GM12878 (cell line): ENCODE results near the gene IQGAP3. TPM values are rescaled to one million over a fixed set of nuclear protein-coding genes. Genes with fewer than 3 reads are reported as not detected.

ENCODE experiments used
- ATAC-seq: fragments of 200-7000 bp; cut with Tn5 transposase; 3 replicates; pipeline ENCODE4 v1.9.1; 2020; ENCODE audit warnings: mild to moderate bottlenecking, moderate library complexity
- BruUV-seq: library from RNA; stranded (reverse); fragments of 400-500 nt; replicated peaks from 2 replicates; lab custom pipeline; 2021; lab: Mats Ljungman, UMichigan
- CTCF ChIA-PET: fragments of 300-600 bp; sonication (Branson Sonifier 250); formaldehyde crosslinking; extraction: SDS; loops from one replicate; lab custom pipeline; 2021; ENCODE audit warnings: inconsistent platforms; lab: Yijun Ruan, JAX
- POLR2A ChIA-PET: fragments of 350-600 bp; formaldehyde crosslinking; extraction: SDS; loops from one replicate; lab custom pipeline; 2021; ENCODE audit warnings: inconsistent platforms; lab: Charles Lee
- RAD21 ChIA-PET: fragments of 300-600 bp; sonication (Branson Sonifier 250); formaldehyde crosslinking; loops from one replicate; lab custom pipeline; 2023; ENCODE audit warnings: antibody characterized with exemption; ENCODE audit not compliant: unreplicated experiment; lab: Charles Lee
- SMC1A ChIA-PET: fragments of 300-600 bp; sonication (Branson Sonifier 250); formaldehyde crosslinking; loops from one replicate; lab custom pipeline; 2023; ENCODE audit not compliant: unreplicated experiment, uncharacterized antibody; lab: Charles Lee
- DNase-seq: peaks from one replicate; pipeline ENCODE4 v3.0.0-alpha.2; 2011; ENCODE audit warnings: low read depth, low spot score
- FAIRE-seq: peaks from 3 replicates; lab custom pipeline; 2011; peaks lifted over from hg19 to GRCh38; lab: Jason Lieb, UNC
- H2AFZ ChIP-seq: 2 replicates; pipeline ENCODE4 v1.6.0; 2011; ENCODE audit warnings: low read depth, low read length, control low read depth; ENCODE audit not compliant: control insufficient read depth
- H3K27ac ChIP-seq: 2 replicates; pipeline ENCODE4 v1.5.1; 2011; ENCODE audit warnings: control low read depth; ENCODE audit not compliant: control insufficient read depth, insufficient read depth
- H3K27me3 ChIP-seq, 2 experiments: replicated peaks in 1 of 2; 2 replicates each; pipeline versions ENCODE4 v1.6.0 to v1.6.1; 2011; ENCODE audit warnings: low read length in 1 of 2; ENCODE audit not compliant: control insufficient read depth in 2 of 2, insufficient read depth in 2 of 2
- H3K36me3 ChIP-seq, 2 experiments: 2 replicates each; pipeline ENCODE4 v1.5.1; 2011; ENCODE audit warnings: low read length in 1 of 2; ENCODE audit not compliant: control insufficient read depth in 2 of 2, insufficient read depth in 2 of 2
- H3K4me1 ChIP-seq: 2 replicates; pipeline ENCODE4 v1.6.1; 2011; ENCODE audit warnings: mild to moderate bottlenecking, low read length, moderate library complexity, mixed read lengths; ENCODE audit not compliant: control insufficient read depth, insufficient read depth
- H3K4me2 ChIP-seq: 2 replicates; pipeline ENCODE4 v1.6.0; 2011; ENCODE audit warnings: control low read depth; ENCODE audit not compliant: control insufficient read depth, insufficient read depth
- H3K4me3 ChIP-seq: fragments of 200-600 bp; sonication (generic); 2 replicates; pipeline ENCODE4 v1.5.1; 2016
- H3K79me2 ChIP-seq: 2 replicates; pipeline ENCODE4 v1.6.0; 2011; ENCODE audit warnings: low read length; ENCODE audit not compliant: control insufficient read depth, insufficient read depth
- H3K9ac ChIP-seq: 2 replicates; pipeline ENCODE4 v1.8.0; 2011; ENCODE audit warnings: low read length, control low read depth, mixed read lengths; ENCODE audit not compliant: control insufficient read depth, insufficient read depth
- H3K9me3 ChIP-seq: replicated peaks from 3 replicates; pipeline ENCODE4 v1.5.1; 2011; ENCODE audit warnings: mild to moderate bottlenecking, low read length; ENCODE audit not compliant: control insufficient read depth, insufficient read depth
- H4K20me1 ChIP-seq: 2 replicates; pipeline ENCODE4 v1.6.0; 2011; ENCODE audit not compliant: control insufficient read depth, insufficient read depth
- ASH2L ChIP-seq: fragments of 300-600, 200-600 bp; sonication (generic); IDR thresholded peaks from 2 replicates; pipeline ENCODE4 v1.6.1; 2017; ENCODE audit warnings: low read depth, mild to moderate bottlenecking, borderline replicate concordance
- HDAC2 ChIP-seq: fragments of 200-600 bp; sonication (generic); IDR thresholded peaks from 2 replicates; pipeline ENCODE4 v1.6.1; 2017
- JUND ChIP-seq: IDR thresholded peaks from 2 replicates; pipeline ENCODE4 v1.6.1; 2012; ENCODE audit warnings: low read depth, mild to moderate bottlenecking, low read length, improper control_type of control experiment, moderate library complexity
- POLR2A ChIP-seq: IDR thresholded peaks from 2 replicates; pipeline ENCODE4 v1.6.1; 2011; ENCODE audit warnings: low read depth, mild to moderate bottlenecking, low read length
- RAD51 ChIP-seq: fragments of 450-650 bp; IDR thresholded peaks from 2 replicates; pipeline ENCODE4 v1.6.1; 2016; ENCODE audit warnings: moderate library complexity, mild to moderate bottlenecking, inconsistent platforms
- STAT1 ChIP-seq: fragments of 450-650 bp; conservative IDR thresholded peaks from 2 replicates; pipeline ENCODE4 v1.6.1; 2014; ENCODE audit warnings: antibody characterized with exemption, mild to moderate bottlenecking
- STAT3 ChIP-seq: IDR thresholded peaks from 2 replicates; pipeline ENCODE4 v1.6.1; 2011; ENCODE audit warnings: low read depth, low read length, improper control_type of control experiment
- WGBS: methylation state at CpG from one replicate; pipeline ENCODE4 v1.1.6; 2016; ENCODE audit warnings: low lambda C conversion rate; ENCODE audit not compliant: insufficient replicate concordance, insufficient coverage; ENCODE audit errors: missing lambda C conversion rate; 5-methylcytosine and 5-hydroxymethylcytosine counted together
- in situ Hi-C: fragments of 300-500 bp; cut with MboI; formaldehyde crosslinking; loops from 9 replicates; pipeline ENCODE4 v1.14.3; 2018; ENCODE audit warnings: mixed read lengths
- intact Hi-C: fragments of 100-400 bp; cut with micrococcal nuclease; formaldehyde crosslinking; loops from one replicate; pipeline ENCODE4 v1.14.2; 2022; ENCODE audit not compliant: unreplicated experiment
- polyA plus RNA-seq, 11 experiments: library from polyadenylated mRNA; depleted of rRNA in 4 of 11; unstranded in 6 of 11; stranded (reverse) in 5 of 11; fragments of >200 nt; fragmentation: Nextera tagmentation in 4 of 11; fragmentation: Illumina TruSeq in 1 of 11; extraction: Ambion mirVana in 4 of 11; extraction: Trizol in 1 of 11; gene quantifications; 1 replicate in 1 of 11; 2 replicates in 10 of 11; pipeline versions ENCODE4 v1.2.1 to v1.2.3, GENCODE V29; 2011 to 2016; ENCODE audit warnings: inconsistent platforms in 2 of 11, missing spikeins in 2 of 11, low read depth in 1 of 11
- total RNA-seq, 4 experiments: library from RNA; depleted of rRNA in 3 of 4; stranded (reverse); fragments of >200 nt in 3 of 4; fragmentation: Illumina TruSeq in 1 of 4; extraction: Trizol in 1 of 4; gene quantifications; 2 replicates each; pipeline versions ENCODE4 v1.2.1 to v1.2.3, GENCODE V29; 2013 to 2021
- TF ChIP-seq, protein P1 (sequence below): fragments of 450-650 bp; IDR thresholded peaks from 2 replicates; pipeline ENCODE4 v1.6.1; 2017; ENCODE audit warnings: mild to moderate bottlenecking
- TF ChIP-seq, protein P2 (sequence below): fragments of 450-650 bp; IDR thresholded peaks from 2 replicates; pipeline ENCODE4 v1.6.1; 2016; ENCODE audit warnings: mild to moderate bottlenecking, moderate library complexity, borderline replicate concordance
- TF ChIP-seq, protein P3 (sequence below): fragments of 150-350 bp; IDR thresholded peaks from 2 replicates; pipeline ENCODE4 v1.6.1; 2014; ENCODE audit warnings: mild to moderate bottlenecking, low read depth, low read length
- TF ChIP-seq, protein P4 (sequence below): IDR thresholded peaks from 2 replicates; pipeline ENCODE4 v1.6.1; 2011; ENCODE audit warnings: mild to moderate bottlenecking, low read depth, low read length, moderate library complexity; ENCODE audit not compliant: insufficient replicate concordance

IQGAP3 gene
- total and polyA plus RNA-seq, 10 of the 15 experiments (the other 5 are each of a cell fraction or from before 2014, with no cell fraction given), result 1.1 to 10.7 (median 7.9) TPM

GRCh38 chr1:156578055-156578454 lies 5.7 kb upstream of the IQGAP3 start (continued):
- TF ChIP-seq, protein P1, sequence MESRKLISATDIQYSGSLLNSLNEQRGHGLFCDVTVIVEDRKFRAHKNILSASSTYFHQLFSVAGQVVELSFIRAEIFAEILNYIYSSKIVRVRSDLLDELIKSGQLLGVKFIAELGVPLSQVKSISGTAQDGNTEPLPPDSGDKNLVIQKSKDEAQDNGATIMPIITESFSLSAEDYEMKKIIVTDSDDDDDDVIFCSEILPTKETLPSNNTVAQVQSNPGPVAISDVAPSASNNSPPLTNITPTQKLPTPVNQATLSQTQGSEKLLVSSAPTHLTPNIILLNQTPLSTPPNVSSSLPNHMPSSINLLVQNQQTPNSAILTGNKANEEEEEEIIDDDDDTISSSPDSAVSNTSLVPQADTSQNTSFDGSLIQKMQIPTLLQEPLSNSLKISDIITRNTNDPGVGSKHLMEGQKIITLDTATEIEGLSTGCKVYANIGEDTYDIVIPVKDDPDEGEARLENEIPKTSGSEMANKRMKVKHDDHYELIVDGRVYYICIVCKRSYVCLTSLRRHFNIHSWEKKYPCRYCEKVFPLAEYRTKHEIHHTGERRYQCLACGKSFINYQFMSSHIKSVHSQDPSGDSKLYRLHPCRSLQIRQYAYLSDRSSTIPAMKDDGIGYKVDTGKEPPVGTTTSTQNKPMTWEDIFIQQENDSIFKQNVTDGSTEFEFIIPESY, result no peak
- TF ChIP-seq ASH2L (no peak), JUND (no peak), HDAC2 (no peak), STAT1 (no peak)
- TF ChIP-seq, protein P2, sequence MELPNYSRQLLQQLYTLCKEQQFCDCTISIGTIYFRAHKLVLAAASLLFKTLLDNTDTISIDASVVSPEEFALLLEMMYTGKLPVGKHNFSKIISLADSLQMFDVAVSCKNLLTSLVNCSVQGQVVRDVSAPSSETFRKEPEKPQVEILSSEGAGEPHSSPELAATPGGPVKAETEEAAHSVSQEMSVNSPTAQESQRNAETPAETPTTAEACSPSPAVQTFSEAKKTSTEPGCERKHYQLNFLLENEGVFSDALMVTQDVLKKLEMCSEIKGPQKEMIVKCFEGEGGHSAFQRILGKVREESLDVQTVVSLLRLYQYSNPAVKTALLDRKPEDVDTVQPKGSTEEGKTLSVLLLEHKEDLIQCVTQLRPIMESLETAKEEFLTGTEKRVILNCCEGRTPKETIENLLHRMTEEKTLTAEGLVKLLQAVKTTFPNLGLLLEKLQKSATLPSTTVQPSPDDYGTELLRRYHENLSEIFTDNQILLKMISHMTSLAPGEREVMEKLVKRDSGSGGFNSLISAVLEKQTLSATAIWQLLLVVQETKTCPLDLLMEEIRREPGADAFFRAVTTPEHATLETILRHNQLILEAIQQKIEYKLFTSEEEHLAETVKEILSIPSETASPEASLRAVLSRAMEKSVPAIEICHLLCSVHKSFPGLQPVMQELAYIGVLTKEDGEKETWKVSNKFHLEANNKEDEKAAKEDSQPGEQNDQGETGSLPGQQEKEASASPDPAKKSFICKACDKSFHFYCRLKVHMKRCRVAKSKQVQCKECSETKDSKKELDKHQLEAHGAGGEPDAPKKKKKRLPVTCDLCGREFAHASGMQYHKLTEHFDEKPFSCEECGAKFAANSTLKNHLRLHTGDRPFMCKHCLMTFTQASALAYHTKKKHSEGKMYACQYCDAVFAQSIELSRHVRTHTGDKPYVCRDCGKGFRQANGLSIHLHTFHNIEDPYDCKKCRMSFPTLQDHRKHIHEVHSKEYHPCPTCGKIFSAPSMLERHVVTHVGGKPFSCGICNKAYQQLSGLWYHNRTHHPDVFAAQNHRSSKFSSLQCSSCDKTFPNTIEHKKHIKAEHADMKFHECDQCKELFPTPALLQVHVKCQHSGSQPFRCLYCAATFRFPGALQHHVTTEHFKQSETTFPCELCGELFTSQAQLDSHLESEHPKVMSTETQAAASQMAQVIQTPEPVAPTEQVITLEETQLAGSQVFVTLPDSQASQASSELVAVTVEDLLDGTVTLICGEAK, result no peak

DNA sequence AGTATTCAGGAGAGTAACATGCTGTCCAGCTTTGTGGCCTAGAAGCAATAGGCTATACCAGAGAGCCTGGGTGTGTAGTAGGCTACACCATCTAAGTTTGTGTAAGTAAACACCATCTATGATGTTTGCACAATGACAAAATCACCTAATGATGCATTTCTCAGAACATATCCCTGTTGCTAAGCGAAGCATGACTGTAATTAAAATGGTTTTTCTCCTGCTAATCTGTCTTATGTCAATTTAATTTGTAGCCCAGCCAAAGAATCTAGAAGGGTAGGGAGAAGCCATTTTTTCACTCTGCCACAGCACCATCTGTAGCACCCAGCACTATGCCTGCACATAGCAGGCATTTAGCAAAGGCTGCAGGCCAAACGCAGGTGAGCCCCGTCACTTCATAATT lies 5.2 kb upstream of the IQGAP3 start:
- H2AFZ ChIP-seq, result no peak overlapping the region
- H3K9ac ChIP-seq, result no peak overlapping the region
- TF ChIP-seq STAT3 (no peak), RAD51 (no peak), POLR2A (no peak), ASH2L (no peak)
- TF ChIP-seq, protein P3, sequence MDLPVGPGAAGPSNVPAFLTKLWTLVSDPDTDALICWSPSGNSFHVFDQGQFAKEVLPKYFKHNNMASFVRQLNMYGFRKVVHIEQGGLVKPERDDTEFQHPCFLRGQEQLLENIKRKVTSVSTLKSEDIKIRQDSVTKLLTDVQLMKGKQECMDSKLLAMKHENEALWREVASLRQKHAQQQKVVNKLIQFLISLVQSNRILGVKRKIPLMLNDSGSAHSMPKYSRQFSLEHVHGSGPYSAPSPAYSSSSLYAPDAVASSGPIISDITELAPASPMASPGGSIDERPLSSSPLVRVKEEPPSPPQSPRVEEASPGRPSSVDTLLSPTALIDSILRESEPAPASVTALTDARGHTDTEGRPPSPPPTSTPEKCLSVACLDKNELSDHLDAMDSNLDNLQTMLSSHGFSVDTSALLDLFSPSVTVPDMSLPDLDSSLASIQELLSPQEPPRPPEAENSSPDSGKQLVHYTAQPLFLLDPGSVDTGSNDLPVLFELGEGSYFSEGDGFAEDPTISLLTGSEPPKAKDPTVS, result no peak
- TF ChIP-seq, protein P4, sequence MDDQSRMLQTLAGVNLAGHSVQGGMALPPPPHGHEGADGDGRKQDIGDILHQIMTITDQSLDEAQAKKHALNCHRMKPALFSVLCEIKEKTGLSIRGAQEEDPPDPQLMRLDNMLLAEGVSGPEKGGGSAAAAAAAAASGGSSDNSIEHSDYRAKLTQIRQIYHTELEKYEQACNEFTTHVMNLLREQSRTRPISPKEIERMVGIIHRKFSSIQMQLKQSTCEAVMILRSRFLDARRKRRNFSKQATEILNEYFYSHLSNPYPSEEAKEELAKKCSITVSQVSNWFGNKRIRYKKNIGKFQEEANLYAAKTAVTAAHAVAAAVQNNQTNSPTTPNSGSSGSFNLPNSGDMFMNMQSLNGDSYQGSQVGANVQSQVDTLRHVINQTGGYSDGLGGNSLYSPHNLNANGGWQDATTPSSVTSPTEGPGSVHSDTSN, result no peak

More for the DNA sequence above, 5.2 kb upstream of the IQGAP3 start:
- 43% methylated on average over 3 of the region's 3 CpGs for WGBS
- Histone ChIP-seq H3K79me2 (no peaks in the 10 kb centered on the region), H3K4me1 (peaks cover 9% of the 10 kb centered on the region), H3K27ac (no peak overlapping the region), H3K9me3 (no peaks in the 10 kb centered on the region), H3K4me3 (no peak overlapping the region), H4K20me1 (no peaks in the 10 kb centered on the region), H3K4me2 (no peak overlapping the region), H3K27me3 (no peaks in the 10 kb centered on the region; a peak in 1 of 4 replicates), H3K36me3 (no peaks in the 10 kb centered on the region)
- ChIA-PET POLR2A (interaction anchor here (1.2 kb wide), 1 partner anchor 16 kb away, joined by 3 read pairs; no protein-coding TSS in a partner anchor), RAD21 (interaction anchor here (1.3 to 1.9 kb wide), 2 partner anchors 77 to 120 kb away, joined by 4 read pairs; partner anchors contain the start of gene MEF2D), SMC1A (interaction anchor here (1.0 kb wide), 1 partner anchor 31 kb away, joined by 3 read pairs; no protein-coding TSS in a partner anchor), CTCF (interaction anchor here (0.6 to 5.7 kb wide), 3 partner anchors 44 to 149 kb away, joined by 3 to 25 read pairs (median 4); no protein-coding TSS in a partner anchor)
- ATAC-seq (no peak), DNase-seq (no peak), FAIRE-seq (no peak)
- intact Hi-C loops (no loop called here), in situ Hi-C loops (no loop called here)
- BruUV-seq, result no TSS peak
